HFF-Myc (cell line): Measurements from ENCODE around the gene PIK3R3.

ENCODE experiments used
- DNase-seq: peaks from one replicate; pipeline ENCODE4 v3.0.0-alpha.2; 2011; ENCODE audit warnings: low read depth; ENCODE audit errors: extremely low read depth
- H3K4me3 ChIP-seq: replicated peaks from 2 replicates; pipeline ENCODE4 v1.5.1; 2011; ENCODE audit warnings: low read depth, mild to moderate bottlenecking, control low read depth, low read length
- TF ChIP-seq, protein P1 (sequence below): IDR thresholded peaks from 2 replicates; pipeline ENCODE4 v1.5.1; 2012; ENCODE audit warnings: mild to moderate bottlenecking, low read depth, low read length, control low read depth; ENCODE audit errors: missing control alignments

PIK3R3 gene

DNA sequence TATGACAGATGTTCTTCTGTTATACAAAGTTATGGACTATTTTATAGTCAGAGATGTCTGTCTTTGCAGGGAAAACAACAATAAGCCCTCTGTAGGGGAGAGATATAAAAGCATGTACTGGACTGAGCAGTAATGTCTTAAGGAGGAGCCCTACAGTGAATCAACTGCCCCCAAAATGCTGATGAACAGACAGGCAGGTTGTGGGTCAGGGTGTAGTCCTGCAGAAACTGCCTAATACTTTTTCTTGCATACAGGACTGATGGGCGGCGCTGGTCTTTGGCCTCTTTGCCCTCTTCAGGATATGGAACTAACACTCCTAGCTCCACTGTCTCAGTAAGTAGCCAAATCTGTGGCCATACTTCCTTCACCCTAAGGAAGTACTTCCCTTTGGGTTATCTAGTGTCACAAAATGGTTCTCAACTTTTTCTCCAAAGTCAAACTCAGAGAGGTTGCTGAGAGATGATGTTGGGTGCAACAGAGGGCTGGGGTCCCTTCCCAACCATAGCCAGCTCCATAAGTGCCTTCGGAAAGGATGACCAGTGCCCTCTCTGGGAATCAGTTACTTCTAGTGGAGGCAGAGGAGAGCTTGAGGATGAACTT, 129.8 kb downstream of the PIK3R3 start:
- no peak for DNase-seq
- TF ChIP-seq, protein P1, sequence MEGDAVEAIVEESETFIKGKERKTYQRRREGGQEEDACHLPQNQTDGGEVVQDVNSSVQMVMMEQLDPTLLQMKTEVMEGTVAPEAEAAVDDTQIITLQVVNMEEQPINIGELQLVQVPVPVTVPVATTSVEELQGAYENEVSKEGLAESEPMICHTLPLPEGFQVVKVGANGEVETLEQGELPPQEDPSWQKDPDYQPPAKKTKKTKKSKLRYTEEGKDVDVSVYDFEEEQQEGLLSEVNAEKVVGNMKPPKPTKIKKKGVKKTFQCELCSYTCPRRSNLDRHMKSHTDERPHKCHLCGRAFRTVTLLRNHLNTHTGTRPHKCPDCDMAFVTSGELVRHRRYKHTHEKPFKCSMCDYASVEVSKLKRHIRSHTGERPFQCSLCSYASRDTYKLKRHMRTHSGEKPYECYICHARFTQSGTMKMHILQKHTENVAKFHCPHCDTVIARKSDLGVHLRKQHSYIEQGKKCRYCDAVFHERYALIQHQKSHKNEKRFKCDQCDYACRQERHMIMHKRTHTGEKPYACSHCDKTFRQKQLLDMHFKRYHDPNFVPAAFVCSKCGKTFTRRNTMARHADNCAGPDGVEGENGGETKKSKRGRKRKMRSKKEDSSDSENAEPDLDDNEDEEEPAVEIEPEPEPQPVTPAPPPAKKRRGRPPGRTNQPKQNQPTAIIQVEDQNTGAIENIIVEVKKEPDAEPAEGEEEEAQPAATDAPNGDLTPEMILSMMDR: no peak

DNA sequence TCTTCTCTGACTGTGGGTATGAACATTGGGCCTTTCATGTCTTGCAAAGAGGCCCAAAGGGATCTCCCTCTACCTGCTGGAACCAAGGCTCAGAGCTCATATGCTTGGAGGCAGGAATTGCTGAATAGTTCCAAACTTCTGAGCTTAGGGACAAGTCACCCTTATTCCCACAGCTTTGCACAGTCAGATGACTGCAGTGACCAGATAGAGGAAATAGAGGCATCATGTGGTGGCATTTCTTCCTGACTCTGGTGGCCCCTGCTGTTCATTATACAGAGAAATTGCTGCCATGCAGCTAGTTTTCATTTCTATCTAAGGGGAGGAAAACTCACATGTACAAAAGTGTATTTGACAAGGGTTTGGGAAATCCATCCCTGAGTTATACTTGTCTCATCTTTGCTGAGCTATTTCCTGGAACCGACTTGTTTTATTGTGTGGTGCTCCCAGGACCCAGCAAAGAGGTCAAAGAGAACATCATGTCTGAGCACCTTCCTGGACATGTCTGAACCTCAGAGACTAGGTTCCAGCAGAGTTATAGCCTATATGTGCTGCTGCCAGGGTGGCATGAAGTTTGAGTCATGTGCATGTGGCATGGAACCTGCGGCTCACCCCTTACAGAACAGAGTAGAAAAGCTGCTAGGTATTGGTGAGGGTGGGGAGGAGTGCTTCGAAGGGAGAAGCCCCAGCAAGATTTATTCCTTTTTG, 131.2 kb downstream of the PIK3R3 start:
- no peak overlapping the region for H3K4me3 ChIP-seq
- TF ChIP-seq, protein P1: no peak
- DNase-seq: no peak

More for the DNA sequence above, 129.8 kb downstream of the PIK3R3 start:
- no peak overlapping the region for H3K4me3 ChIP-seq

DNA sequence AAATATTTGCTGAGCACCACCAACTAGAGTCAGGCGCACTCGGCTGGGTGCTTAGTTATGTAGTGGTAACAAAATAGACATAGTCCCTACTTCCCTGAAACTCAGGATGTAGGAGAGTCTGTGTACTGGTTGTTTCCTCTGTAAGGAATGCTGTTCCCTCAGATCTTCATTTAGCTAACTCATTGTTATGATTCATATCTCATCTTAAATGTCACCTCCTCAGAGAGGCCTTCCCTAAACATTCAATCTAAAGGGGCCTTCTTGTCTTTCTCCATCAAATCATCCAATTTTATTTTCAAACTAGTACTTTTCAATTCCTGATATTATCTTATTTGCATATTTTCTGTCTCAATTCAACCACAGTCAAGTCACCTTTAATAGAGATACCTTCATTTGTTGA, 132.9 kb downstream of the PIK3R3 start:
- no peak for DNase-seq
- no peak overlapping the region for H3K4me3 ChIP-seq
- TF ChIP-seq, protein P1: no peak

DNA sequence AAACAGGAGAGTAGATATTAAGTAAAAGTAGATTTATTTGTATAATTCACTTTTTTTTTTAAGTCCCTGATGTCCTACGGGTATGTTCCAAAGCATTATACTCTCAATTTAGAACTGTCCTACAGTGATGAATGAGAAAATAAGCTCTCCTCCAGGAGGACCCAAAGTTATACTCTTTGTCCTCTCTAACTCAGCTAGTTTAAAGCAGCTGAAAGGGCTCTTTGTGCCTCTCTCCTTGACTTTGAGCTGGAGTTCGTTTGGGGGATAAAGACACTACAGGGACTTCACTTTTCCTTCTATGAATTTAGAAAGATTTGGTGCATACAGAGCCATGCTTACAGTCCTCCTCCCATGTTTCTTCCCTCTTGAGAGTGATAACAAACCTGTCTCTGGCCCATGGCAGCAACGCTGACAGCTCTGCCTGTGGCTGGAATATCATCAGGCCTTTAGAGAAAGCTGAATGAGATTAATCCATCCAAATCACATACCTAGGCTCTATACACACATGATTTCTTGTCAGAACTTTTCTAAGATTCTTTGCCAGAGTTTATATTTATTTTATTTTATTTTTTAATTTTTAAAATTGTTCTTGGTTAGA, 134.3 kb downstream of the PIK3R3 start:
- no peak for DNase-seq
- TF ChIP-seq, protein P1: no peak
- no peak overlapping the region for H3K4me3 ChIP-seq

DNA sequence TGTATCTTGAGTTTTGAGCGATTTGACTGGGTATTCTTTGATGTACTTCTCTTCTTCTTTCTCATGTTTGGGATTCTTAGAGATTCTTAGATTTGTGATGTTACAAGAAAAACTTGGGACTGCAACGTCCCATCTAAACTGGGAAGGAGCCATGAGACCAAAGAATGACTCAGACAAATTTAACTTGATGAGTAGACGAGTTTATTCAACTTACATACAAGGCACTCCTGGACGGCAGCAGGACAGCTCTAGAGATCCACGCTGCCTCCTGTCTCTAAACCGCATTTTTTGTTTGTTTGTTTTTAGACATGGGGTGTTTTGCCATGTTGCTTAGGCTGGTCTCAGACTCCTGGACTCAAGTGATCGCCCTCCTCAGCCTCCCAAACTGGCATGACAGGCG, 137.1 kb downstream of the PIK3R3 start:
- DNase-seq: no peak
- TF ChIP-seq, protein P1: no peak
- no peak overlapping the region for H3K4me3 ChIP-seq

DNA sequence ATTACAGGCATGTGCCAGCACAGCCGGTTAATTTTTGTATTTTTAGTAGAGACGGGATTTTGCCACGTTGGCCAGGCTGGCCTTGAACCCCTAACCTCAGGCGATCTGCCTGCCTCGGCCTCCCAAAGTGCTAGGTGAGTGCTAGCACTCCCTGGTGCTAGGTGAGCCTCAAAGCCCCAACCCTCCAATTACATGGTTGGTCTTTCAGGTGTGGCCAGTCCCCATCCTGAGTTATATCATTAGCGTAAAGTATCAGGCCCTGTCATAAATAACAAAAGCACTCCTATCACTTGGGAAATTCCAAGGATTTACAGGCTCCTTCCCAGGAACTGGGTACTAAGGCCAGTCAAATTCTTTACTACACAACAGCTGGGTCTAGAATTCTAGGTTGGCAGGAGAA, 138.0 kb downstream of the PIK3R3 start:
- H3K4me3 ChIP-seq: no peak overlapping the region
- no peak for DNase-seq
- TF ChIP-seq, protein P1: no peak
